ENCODE data around the gene COX8A. TPM values are rescaled to one million over a fixed set of nuclear protein-coding genes. Genes with fewer than 3 reads are reported as not detected.
A peak's percentile ranks its signal among the peaks of the same experiment; 100 is the strongest.

Gene COX8A
- total RNA-seq, 1 experiment from 2014 or later = 587 TPM

DNA sequence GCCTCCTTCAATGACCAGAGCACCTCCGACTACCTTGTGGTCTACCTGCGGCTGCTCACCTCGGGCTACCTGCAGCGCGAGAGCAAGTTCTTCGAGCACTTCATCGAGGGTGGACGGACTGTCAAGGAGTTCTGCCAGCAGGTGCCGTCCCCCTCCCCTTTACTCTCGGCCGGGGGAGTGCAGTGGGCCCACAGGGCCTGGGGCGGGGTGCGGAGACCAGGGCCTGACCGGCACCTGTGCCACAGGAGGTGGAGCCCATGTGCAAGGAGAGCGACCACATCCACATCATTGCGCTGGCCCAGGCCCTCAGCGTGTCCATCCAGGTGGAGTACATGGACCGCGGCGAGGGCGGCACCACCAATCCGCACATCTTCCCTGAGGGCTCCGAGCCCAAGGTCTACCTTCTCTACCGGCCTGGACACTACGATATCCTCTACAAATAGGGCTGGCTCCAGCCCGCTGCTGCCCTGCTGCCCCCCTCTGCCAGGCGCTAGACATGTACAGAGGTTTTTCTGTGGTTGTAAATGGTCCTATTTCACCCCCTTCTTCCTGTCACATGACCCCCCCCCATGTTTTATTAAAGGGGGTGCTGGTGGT lies 22.8 kb downstream of the COX8A start (continued):
- TF ChIP-seq FOXK1 (CRISPR knock-in tag; IDR thresholded peaks at IDR 0.05) (no peak), KAT7 (CRISPR knock-in tag; IDR thresholded peaks at IDR 0.05; ENCODE audit: borderline replicate concordance) (no peak), ELF4 (CRISPR knock-in tag; IDR thresholded peaks at IDR 0.05; ENCODE audit: low read depth) (no peak)
- TF ChIP-seq, protein P1, sequence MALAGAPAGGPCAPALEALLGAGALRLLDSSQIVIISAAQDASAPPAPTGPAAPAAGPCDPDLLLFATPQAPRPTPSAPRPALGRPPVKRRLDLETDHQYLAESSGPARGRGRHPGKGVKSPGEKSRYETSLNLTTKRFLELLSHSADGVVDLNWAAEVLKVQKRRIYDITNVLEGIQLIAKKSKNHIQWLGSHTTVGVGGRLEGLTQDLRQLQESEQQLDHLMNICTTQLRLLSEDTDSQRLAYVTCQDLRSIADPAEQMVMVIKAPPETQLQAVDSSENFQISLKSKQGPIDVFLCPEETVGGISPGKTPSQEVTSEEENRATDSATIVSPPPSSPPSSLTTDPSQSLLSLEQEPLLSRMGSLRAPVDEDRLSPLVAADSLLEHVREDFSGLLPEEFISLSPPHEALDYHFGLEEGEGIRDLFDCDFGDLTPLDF (CRISPR knock-in tag; IDR thresholded peaks at IDR 0.05) = no peak
- TF ChIP-seq, protein P2, sequence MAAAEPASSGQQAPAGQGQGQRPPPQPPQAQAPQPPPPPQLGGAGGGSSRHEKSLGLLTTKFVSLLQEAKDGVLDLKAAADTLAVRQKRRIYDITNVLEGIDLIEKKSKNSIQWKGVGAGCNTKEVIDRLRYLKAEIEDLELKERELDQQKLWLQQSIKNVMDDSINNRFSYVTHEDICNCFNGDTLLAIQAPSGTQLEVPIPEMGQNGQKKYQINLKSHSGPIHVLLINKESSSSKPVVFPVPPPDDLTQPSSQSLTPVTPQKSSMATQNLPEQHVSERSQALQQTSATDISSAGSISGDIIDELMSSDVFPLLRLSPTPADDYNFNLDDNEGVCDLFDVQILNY (CRISPR knock-in tag; IDR thresholded peaks at IDR 0.05) = no peak

GRCh38 chr11:63997801-63998337 lies 23.4 kb downstream of the COX8A start:
- POLR2A ChIA-PET = interaction anchor here (1.7 kb wide), 1 partner anchor 31 kb away, joined by 4 read pairs; no protein-coding TSS in a partner anchor
- Mint-ChIP-seq H3K27ac (peak overlapping the region; percentile 76), H3K4me3 (peak overlapping the region; percentile 56), H3K9me3 (no peaks in the 10 kb centered on the region), H3K36me3 (peaks cover 25% of the 10 kb centered on the region), H3K4me1 (peaks cover 9% of the 10 kb centered on the region), H3K27me3 (ENCODE audit: low read depth) (peaks cover 19% of the 10 kb centered on the region)
- CTCF ChIA-PET = interaction anchor here (0.7 to 5.4 kb wide), 16 partner anchors 10 to 492 kb away, joined by 3 to 55 read pairs (median 3); partner anchors contain the start of genes FLRT1, MARK2, PRDX5 and TRMT112
- DNase-seq (ENCODE audit: low spot score) (no peak), ATAC-seq (no peak)
- TF ChIP-seq NR1H2 (CRISPR knock-in tag; IDR thresholded peaks at IDR 0.05) (no peak), AR (CRISPR knock-in tag; IDR thresholded peaks at IDR 0.05) (no peak), ZNF423 (CRISPR knock-in tag; IDR thresholded peaks at IDR 0.05) (no peak), ZNF232 (CRISPR knock-in tag; IDR thresholded peaks at IDR 0.05) (no peak), USF1 (CRISPR knock-in tag; IDR thresholded peaks at IDR 0.05) (no peak), SP1 (CRISPR knock-in tag; conservative IDR thresholded peaks at IDR 0.05) (no peak), ELF4 (CRISPR knock-in tag; IDR thresholded peaks at IDR 0.05; ENCODE audit: low read depth) (no peak), ZSCAN18 (CRISPR knock-in tag; IDR thresholded peaks at IDR 0.05) (no peak), ESRRA (CRISPR knock-in tag; IDR thresholded peaks at IDR 0.05; ENCODE audit: borderline replicate concordance) (no peak)
- TF ChIP-seq, protein P3, sequence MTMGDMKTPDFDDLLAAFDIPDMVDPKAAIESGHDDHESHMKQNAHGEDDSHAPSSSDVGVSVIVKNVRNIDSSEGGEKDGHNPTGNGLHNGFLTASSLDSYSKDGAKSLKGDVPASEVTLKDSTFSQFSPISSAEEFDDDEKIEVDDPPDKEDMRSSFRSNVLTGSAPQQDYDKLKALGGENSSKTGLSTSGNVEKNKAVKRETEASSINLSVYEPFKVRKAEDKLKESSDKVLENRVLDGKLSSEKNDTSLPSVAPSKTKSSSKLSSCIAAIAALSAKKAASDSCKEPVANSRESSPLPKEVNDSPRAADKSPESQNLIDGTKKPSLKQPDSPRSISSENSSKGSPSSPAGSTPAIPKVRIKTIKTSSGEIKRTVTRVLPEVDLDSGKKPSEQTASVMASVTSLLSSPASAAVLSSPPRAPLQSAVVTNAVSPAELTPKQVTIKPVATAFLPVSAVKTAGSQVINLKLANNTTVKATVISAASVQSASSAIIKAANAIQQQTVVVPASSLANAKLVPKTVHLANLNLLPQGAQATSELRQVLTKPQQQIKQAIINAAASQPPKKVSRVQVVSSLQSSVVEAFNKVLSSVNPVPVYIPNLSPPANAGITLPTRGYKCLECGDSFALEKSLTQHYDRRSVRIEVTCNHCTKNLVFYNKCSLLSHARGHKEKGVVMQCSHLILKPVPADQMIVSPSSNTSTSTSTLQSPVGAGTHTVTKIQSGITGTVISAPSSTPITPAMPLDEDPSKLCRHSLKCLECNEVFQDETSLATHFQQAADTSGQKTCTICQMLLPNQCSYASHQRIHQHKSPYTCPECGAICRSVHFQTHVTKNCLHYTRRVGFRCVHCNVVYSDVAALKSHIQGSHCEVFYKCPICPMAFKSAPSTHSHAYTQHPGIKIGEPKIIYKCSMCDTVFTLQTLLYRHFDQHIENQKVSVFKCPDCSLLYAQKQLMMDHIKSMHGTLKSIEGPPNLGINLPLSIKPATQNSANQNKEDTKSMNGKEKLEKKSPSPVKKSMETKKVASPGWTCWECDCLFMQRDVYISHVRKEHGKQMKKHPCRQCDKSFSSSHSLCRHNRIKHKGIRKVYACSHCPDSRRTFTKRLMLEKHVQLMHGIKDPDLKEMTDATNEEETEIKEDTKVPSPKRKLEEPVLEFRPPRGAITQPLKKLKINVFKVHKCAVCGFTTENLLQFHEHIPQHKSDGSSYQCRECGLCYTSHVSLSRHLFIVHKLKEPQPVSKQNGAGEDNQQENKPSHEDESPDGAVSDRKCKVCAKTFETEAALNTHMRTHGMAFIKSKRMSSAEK (CRISPR knock-in tag; IDR thresholded peaks at IDR 0.05; ENCODE audit: borderline replicate concordance) = no peak
- TF ChIP-seq, protein P2 (CRISPR knock-in tag; IDR thresholded peaks at IDR 0.05) = no peak
- TF ChIP-seq, protein P1 (CRISPR knock-in tag; IDR thresholded peaks at IDR 0.05) = no peak
- TF ChIP-seq, protein P4, sequence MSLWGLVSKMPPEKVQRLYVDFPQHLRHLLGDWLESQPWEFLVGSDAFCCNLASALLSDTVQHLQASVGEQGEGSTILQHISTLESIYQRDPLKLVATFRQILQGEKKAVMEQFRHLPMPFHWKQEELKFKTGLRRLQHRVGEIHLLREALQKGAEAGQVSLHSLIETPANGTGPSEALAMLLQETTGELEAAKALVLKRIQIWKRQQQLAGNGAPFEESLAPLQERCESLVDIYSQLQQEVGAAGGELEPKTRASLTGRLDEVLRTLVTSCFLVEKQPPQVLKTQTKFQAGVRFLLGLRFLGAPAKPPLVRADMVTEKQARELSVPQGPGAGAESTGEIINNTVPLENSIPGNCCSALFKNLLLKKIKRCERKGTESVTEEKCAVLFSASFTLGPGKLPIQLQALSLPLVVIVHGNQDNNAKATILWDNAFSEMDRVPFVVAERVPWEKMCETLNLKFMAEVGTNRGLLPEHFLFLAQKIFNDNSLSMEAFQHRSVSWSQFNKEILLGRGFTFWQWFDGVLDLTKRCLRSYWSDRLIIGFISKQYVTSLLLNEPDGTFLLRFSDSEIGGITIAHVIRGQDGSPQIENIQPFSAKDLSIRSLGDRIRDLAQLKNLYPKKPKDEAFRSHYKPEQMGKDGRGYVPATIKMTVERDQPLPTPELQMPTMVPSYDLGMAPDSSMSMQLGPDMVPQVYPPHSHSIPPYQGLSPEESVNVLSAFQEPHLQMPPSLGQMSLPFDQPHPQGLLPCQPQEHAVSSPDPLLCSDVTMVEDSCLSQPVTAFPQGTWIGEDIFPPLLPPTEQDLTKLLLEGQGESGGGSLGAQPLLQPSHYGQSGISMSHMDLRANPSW (CRISPR knock-in tag; conservative IDR thresholded peaks at IDR 0.05; ENCODE audit: low read depth) = no peak
